Measurements from ENCODE around the gene GRB10.

- TF ChIP-seq POLR2A (IDR thresholded peaks at IDR 0.05), result no peak
- TF ChIP-seq, protein P1, sequence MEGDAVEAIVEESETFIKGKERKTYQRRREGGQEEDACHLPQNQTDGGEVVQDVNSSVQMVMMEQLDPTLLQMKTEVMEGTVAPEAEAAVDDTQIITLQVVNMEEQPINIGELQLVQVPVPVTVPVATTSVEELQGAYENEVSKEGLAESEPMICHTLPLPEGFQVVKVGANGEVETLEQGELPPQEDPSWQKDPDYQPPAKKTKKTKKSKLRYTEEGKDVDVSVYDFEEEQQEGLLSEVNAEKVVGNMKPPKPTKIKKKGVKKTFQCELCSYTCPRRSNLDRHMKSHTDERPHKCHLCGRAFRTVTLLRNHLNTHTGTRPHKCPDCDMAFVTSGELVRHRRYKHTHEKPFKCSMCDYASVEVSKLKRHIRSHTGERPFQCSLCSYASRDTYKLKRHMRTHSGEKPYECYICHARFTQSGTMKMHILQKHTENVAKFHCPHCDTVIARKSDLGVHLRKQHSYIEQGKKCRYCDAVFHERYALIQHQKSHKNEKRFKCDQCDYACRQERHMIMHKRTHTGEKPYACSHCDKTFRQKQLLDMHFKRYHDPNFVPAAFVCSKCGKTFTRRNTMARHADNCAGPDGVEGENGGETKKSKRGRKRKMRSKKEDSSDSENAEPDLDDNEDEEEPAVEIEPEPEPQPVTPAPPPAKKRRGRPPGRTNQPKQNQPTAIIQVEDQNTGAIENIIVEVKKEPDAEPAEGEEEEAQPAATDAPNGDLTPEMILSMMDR (IDR thresholded peaks at IDR 0.05), result no peak
These were observed 216.7 kb downstream of the GRB10 start for GRCh38 chr7:50565977-50566376.

Data from testis (tissue), 2 donors.